ENCODE results near the gene ORAI2.

GRCh38 chr7:102473271-102473991, 40.1 kb downstream of the ORAI2 start:
- TF ChIP-seq CTCF (IDR thresholded peaks at IDR 0.05; ENCODE audit: poor library complexity, severe bottlenecking) = no peak
- no peak for TF ChIP-seq EZH2 (IDR thresholded peaks at IDR 0.05; ENCODE audit: borderline replicate concordance, insufficient read depth, low read length, poor library complexity, severe bottlenecking)
- TF ChIP-seq SMC3 (conservative IDR thresholded peaks at IDR 0.05; ENCODE audit: poor library complexity) = no peak
- TF ChIP-seq EP300 (conservative IDR thresholded peaks at IDR 0.05; ENCODE audit: poor library complexity, severe bottlenecking) = no peak
- TF ChIP-seq POLR2AphosphoS5 (IDR thresholded peaks at IDR 0.05) = no peak
- TF ChIP-seq TAF1 (IDR thresholded peaks at IDR 0.05; ENCODE audit: low read depth) = no peak
